HG02938 (cell line): Measurements from ENCODE around the gene CDK5RAP2.
"Not testable (repeated sequence)": the region's sequence is repeated elsewhere in the genome, so short reads cannot be mapped to it uniquely, and the experiment has no call there.

Experiments
- ATAC-seq: cut with Tn5 transposase; IDR thresholded peaks from one replicate; pipeline ENCODE4 v1.9.1; 2021; ENCODE audit warnings: mild to moderate bottlenecking, moderate library complexity; ENCODE audit not compliant: unreplicated experiment

Gene CDK5RAP2

DNA sequence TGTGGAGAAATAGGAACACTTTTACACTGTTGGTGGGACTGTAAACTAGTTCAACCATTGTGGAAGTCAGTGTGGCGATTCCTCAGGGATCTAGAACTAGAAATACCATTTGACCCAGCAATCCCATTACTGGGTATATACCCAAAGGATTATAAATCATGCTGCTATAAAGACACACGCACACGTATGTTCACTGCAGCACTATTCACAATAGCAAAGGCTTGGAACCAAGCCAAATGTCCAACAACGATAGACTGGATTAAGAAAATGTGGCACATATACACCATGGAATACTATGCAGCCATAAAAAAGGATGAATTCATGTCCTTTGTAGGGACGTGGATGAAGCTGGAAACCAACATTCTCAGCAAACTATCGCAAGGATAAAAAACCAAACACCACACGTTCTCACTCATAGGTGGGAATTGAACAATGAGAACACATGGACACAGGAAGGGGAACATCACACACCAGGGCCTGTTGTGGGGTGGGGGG, 27.7 kb downstream of the CDK5RAP2 start:
- not testable (repeated sequence) for ATAC-seq

DNA sequence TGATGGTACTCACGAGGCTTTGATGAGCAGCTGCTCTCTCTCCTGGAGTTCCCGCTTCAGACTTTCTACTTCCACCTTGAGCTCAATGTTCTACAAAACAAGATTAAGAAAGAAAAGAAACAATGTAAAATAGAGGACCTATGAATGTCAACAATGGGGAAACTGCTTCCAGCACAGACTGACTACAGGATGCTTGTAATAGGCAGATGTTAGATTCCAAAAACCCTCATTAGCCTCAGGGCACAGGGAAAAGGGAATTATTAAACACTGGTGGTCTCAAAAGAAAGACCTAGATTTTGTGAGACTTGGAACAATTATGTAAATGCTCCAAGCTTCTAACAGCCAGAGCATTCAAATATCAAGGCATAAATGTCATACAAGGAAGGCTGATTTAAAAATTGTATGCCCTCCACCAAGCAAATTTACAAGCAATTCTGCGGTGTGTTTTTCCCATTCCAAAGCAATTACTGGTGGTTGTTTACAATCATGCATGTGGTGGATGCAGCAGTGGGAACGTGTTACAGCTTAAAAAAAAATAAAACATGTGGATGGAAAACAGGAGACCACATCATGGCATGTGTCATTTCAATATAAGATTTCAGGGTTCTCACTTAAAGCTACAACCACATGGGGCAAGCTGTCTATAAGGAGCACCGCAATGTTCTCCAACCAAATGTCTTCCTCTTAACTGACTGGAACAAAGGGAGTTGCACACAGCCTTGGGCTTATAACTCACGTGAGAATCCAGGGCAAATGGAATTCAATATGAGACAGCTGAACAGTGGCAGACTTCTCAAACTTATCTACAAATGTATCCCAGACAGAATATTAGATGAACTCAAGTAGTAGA, 34.0 kb downstream of the CDK5RAP2 start:
- ATAC-seq: no peak

DNA sequence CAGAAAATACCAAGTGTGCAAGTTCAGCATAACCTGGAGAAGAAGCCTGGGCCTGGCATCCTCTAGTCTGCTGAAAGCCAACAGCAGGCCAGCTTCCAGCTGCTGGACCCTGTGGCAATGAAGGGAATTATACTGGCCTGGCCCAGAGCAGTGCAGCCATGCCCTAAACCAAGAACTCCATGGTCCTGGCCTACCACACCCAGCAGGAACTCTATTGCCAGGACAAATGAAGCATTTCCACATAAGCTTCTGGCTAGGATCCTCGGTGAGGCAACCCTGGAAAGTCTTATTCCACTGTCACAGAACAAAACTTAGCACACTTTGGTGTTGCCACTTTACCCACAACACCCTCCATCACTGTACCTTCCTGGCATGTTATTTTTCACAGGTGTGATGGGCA, 35.5 kb downstream of the CDK5RAP2 start:
- ATAC-seq: no peak

DNA sequence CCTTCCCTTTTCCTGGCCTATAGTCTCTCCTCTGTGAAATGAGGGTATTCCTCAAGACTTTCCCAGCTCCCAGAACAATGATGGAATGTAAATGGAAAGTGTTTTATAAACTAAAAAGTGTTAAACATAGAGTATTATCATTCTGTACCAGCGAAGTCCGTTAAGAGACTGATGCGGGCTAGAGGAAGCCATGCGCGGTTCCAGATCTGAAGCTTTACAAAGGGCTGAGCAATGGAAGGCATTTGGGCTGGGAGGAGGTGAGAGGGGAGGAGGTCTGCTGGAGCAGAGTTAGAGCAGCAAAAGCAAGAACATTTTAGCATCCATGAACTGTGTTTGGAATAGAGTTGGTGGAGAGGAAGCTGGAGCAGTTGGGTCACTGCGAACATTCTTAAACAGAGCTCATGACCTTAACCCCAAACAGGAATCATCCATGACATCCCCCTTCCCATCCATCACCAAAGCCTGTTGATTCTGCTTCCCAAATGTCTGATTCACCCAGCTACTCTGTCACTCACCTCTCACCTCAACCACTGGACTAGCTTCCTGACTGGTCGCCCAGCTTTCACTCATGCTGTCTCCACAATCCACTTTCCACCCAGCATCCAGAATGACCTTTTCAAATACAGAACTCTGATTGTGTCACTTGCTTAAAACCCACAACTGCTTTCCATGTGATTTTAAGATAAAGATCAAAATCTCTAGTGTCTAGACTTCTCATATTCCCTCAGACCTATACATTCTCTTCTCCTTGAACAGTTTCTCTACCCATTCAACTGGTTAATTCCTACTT, 37.1 kb downstream of the CDK5RAP2 start:
- ATAC-seq: no peak

DNA sequence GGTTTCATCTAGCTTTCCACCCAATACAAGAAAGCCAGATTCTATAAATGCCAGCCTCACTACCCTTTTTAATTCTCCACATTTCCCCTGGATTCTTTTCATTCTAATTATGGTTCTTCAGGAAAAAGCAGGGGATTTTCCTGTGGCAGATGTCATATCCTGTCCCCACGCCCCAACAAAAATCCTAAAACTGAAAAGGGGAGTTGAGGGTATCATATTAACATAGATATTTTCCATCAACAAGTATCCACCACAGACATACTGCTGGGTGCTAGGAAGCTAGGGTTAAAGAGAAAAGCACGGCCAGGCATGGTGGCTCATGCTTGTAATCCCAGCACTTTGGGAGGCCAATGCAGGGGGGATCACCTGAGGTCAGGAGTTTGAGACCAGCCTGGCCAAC, 38.0 kb downstream of the CDK5RAP2 start:
- no peak for ATAC-seq

DNA sequence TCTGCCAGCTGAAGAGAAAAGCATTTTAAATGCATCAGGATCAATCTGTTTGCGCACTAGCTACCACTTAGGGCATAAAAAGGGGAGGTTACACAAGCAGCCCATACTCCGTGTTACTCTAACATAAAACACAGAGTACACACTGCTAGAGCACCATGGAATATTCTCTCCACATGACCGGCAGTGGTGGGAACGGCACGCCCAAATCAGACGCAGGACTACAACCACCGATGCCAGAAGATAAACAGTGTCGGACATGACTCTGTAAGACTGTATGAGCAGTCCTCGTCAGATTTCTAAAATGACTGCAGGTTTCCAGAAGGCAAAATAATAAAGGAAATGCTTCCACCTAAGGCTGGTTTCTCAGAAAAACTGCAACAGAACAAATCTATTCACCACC, 40.0 kb downstream of the CDK5RAP2 start:
- no peak for ATAC-seq

DNA sequence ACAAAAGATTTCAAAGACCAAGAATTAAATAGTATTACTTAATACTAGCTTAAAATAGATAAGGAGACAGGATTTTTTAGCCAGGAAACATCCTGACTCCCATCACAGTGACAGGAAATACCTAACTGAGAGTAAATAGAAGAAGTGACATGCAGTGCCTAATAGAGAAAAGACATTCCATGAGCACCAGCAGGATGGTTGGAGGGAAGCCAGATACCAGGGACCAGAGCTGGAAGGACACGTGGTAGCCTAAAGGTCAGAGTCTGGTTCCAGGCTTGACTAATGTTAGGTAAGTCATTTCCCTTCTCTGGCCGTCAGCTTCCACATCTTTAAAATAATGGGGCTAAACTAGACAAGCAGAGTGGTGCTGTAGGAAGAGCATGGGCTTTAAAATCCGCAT, 41.6 kb downstream of the CDK5RAP2 start:
- ATAC-seq: no peak

DNA sequence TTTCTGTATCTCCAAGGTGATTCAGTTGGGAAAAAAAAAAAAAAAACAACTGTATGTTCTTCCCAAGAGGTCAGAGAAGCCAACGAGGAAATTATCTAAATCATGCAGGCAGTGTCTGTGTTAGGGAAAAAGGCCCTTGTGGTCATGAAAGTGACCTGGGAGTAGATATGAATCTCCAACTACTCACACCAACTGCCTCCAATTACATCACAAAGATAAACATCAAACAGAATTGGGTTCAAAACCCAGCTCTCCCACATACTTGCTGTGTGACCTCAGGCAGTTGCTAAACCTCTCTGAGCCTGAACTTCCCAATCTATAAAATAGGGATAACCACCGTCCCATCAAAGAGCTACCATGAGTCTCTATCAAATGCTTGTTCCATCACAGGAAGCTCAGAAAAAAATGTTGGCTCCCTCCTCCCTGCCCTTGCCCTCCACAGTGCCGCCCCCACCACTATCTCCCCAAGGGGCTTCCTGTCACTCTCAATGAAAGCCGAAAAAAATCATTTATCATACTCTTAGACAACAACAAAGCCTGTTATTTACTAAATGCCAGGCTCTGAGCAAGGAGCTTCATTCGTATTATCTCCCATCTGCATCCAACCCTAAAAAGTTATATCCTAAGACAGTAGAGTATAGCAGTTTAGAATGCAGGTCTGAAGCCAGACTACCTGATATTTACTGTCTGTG, 42.9 kb downstream of the CDK5RAP2 start:
- no peak for ATAC-seq

DNA sequence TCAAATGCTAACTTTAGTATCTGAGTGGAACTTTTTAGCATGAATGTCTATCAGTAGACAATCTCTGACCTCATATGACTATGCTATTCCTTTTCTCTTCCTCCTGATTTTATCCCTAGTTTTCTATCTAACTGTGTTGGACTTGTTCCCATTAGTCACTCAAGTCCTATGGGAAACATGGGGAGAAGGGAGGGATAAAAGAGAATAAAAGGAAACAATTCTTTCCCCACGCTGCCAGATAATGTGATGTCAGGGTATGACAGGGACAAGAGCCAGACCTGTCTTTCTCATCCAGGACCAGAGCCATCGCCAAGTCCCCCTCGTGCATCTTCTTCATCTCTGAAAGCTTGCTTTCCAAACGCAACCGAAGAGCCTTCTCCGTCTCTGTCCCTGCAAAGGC, 43.9 kb downstream of the CDK5RAP2 start:
- ATAC-seq: no peak

DNA sequence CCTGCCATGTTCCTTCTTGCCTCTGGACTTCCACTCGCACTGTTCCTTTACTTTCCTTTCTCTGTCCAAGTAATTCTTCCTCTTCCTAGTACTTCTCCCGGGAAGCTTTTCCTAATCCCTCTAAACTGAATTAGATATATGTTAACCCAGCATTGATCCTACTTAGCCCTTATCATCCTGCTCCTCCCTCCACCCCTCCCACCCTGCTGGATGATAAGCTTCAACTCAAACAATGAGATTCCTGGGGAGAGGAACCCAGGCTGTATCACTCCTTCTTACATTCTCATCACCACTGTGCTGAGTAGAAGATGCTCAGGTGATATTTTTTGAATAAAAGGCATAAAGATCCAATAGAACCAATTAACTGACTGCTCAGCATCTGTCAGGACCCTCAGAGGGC, 45.7 kb downstream of the CDK5RAP2 start:
- ATAC-seq: no peak

DNA sequence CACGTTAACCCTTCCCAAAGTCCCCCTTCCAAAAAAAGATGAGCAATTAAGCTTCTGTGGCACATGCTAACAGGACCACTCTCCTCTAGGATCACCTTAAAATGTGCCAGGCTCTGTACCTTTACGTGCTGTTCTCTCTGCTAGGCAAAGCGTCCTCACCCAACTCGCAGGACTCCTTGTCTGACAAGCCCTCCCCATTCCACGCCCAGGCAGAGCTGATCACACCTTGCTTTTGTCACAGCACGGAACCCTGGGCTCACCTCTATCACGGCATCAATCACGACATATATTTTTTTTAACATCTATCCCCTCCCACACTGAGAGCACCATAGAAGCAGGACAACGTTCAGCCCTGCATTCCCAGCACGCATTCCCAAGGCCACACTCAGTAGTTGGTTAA, 47.1 kb downstream of the CDK5RAP2 start:
- no peak for ATAC-seq

DNA sequence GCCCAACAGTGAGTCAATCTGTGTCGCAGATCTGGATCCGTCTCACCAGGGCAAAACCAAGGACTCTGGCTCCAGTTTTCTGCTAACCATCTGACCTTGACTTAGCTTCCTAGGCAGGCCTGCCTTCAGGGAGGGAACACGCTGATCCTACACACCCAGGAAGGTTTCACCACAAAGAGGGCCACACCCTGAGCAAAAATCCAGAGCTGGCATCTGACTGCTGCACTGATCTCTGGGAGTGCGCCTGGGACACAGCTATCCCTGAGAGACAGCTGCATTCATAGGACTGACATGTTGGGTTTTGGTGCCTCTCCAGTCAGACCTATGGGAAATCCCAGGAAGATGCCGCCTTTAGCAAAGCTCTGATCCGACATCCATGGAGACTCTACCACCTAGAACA, 47.5 kb downstream of the CDK5RAP2 start:
- ATAC-seq: no peak

DNA sequence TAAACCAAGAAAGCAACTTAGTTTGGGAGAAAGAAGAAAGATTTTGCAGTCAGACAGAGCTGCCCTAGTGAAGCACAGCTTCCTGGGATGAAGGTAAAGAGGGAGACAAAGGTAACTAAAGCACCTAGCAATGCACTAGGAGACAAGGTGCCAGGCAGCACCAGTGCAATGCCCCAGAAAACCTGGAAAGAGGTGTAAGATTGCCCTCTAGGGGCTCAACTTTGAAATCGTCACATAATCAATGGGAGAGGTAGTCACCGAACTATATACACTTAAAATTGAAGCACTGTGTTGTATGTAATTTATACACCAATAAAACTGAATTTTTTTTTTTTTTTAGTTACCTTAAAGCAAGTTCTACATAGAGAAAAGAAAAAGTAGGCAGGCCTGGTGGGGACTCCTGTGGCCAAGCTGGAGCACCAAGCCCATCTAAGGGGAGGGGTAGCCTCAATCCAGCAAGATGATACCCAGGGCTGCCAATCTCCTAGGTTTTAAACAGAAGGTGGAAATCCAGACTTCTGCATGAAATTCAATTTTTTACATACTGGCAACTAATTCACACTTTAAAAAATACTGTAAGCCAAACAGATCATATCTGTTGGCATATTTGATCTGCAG, 48.2 kb downstream of the CDK5RAP2 start:
- no peak for ATAC-seq

DNA sequence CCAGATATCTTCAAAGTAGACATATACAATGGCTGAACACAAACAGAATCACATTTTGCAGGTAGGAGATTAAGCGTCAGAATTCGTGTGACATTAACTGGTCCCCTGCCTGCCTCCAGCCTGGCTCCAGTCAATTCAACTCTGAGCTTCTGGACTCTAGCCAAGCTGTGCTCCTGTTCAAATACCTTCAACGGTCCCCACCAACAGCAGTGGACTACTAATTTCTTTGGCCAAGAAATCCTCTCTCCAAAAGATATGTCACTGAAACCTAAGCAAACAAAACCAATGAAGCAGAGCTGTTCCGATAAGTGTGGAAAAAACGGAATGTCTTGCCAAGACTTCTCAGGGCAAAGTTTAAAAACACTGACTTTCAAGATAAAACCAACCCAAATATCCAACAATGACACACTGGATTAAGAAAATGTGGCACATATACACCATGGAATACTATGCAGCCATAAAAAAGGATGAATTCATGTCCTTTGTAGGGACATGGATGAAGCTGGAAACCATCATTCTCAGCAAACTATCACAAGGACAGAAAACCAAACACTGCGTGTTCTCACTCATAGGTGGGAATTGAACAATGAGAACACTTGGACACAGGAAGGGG, 49.6 kb downstream of the CDK5RAP2 start:
- not testable (repeated sequence) for ATAC-seq

DNA sequence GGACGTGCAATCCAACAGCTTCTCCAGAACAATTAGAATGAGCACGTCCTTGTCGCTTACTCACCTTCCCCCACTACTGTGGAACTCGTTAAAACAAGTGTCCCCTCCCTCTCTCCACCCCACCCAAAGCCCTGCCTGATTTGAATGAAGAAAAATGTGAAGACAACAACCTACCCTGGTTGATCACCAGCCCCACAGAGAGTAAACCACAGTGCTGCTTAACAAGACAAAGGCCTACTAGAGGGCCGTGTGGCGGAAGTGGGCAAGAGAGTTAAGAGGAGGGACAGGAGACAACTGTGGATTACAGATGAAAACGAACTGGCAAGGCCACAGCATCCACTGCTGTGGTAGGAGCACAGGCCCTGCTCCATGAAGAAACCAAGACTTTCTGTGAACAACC, 51.1 kb downstream of the CDK5RAP2 start:
- no peak for ATAC-seq

DNA sequence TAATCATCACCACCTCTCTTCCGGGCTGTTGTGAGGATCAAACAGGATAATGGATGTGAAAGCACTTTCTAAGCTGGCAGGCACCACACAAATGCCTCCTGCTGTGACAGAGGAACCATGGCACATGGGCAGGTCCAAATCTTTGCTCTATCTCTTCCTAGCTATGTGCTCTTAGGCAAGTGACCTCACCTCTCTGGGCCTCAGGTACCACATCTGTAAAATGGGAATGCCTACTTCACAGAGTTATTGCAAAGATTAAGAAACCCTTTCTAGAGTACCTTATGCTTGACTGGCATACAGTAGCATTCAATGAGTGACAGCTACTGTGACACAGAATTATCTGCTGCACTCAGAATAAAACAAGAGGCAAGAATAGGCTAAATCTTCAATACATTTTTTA, 51.6 kb downstream of the CDK5RAP2 start:
- no peak for ATAC-seq

DNA sequence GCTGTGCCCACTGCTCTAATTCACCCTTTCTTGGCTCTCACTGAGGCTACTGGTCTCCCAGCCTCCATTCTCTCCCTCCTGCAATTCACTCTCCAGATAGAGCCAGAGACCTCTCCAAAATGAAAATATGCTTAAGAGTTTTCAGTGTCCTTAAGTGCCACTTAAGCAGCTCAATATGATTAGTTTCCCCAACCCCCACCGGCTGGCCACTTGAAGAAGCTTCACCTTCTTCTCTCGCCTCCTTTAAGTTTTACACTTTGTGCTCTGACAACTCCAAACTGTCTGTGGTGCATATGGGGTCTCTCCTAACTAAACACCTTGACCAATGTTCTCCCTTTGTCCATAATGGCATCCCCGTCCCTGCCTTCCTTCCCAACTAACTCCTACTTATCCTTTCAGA, 53.4 kb downstream of the CDK5RAP2 start:
- no peak for ATAC-seq

DNA sequence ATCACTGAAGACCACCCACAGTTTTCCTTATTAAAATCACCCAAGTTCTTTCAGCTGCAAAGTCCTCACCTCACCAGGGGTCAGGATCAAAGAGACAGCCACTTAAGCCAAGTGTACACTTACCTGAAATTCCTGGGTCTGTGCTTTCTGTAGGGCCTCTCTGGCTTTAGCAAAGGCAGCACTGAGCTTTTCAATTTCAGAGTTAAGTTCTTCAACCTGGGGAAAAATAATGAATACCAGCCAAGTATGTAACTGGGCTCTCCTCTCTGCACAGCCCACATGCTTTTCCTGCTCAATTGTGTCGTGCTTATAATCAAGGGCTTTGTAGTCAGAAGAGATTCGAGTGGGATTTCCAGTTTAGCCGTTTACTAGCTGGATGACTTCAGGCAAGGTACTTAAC, 55.1 kb downstream of the CDK5RAP2 start:
- ATAC-seq: no peak

DNA sequence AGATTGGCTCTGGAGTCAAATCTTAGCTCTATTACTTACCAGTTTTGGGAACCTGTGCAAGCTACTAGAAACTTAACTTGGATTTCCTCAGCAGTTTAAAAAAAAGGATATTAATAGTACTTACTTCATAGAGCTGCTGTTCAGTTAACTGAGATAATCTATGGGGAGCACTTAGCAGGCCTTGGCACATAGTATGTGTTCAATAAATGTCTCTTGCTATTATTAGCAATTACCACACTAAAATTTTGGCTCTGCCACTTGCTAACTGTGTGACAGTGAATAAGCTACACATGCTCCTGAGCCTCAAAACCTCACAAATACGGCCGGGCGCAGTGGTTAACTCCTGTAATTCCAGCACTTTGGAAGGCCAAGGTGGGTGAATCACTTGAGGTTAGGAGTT, 55.9 kb downstream of the CDK5RAP2 start:
- no peak for ATAC-seq

DNA sequence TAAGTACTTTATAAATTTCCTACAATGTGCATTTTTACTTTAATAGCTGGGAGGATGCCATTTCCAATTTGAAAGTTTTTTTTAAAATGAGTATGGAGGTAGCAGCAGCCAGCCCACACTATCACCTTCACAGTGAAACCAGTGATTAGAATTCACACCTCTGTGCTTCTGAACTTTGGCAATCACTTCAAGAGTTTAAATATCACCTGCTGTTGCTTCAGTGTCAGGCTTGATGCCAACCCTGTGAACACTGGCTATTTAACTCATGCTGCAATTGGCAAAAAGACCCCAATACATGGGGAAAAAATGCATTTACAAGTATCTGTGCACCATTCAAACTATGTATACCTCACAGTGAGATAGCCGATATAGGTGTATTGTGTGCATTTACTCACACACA, 57.4 kb downstream of the CDK5RAP2 start:
- ATAC-seq: no peak

DNA sequence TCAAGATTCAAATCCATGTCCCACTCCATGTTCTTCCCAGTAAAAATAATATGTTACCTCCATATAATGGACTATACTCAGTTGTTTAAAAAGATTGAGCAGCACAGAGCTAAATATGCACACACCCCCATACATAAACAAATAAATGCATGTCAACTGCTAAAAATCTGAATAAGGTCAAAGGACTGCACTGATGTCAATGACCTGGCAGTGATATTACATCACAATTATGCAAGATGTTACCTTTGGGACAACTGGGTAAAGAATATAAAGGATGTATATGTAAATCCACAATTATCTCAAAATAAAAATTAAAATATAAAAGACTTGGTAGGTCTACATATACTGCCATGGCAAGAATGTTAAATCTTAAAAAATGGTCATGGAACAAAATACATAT, 57.9 kb downstream of the CDK5RAP2 start:
- no peak for ATAC-seq
